ENCODE data around the gene INPP5A.

DNA sequence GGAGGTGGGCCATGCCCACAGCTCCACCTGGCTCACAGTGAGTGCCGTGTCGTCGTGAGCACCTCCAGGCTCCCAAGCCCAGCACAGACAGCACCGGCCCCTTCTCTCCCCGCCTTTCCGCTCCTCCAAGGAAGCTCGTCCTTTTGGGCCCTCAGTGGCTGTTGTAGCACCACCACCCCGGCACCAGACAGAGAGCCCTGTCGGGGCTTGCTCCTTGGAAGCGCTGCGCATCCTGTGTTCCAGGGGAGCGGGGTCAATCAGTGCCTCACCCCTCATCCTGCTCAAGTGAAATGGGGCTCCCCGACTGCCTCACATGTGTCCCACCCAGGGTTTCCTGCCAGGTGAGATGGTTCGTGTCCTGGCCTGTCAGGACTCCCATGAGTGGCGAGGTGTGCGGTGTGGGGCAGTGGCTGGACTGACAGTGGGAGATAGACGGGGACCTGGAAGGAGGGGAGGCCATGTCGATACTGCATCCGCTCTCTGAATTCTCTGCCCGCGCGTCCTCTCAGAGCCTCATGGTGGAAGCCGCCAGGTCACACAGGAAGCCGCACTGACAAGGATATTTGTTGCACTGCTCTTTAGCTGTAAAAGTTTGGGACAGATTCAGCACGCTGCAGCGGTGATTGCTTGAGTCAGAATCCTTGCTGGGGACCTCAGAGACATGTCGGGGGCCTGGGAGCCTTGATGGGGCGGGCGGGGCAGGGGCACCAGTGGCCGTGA, 107.1 kb downstream of the INPP5A start:
- TF ChIP-seq, protein P1, sequence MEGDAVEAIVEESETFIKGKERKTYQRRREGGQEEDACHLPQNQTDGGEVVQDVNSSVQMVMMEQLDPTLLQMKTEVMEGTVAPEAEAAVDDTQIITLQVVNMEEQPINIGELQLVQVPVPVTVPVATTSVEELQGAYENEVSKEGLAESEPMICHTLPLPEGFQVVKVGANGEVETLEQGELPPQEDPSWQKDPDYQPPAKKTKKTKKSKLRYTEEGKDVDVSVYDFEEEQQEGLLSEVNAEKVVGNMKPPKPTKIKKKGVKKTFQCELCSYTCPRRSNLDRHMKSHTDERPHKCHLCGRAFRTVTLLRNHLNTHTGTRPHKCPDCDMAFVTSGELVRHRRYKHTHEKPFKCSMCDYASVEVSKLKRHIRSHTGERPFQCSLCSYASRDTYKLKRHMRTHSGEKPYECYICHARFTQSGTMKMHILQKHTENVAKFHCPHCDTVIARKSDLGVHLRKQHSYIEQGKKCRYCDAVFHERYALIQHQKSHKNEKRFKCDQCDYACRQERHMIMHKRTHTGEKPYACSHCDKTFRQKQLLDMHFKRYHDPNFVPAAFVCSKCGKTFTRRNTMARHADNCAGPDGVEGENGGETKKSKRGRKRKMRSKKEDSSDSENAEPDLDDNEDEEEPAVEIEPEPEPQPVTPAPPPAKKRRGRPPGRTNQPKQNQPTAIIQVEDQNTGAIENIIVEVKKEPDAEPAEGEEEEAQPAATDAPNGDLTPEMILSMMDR (IDR thresholded peaks at IDR 0.05; ENCODE audit: insufficient read depth, low read length), result no peak
- TF ChIP-seq, protein P2, sequence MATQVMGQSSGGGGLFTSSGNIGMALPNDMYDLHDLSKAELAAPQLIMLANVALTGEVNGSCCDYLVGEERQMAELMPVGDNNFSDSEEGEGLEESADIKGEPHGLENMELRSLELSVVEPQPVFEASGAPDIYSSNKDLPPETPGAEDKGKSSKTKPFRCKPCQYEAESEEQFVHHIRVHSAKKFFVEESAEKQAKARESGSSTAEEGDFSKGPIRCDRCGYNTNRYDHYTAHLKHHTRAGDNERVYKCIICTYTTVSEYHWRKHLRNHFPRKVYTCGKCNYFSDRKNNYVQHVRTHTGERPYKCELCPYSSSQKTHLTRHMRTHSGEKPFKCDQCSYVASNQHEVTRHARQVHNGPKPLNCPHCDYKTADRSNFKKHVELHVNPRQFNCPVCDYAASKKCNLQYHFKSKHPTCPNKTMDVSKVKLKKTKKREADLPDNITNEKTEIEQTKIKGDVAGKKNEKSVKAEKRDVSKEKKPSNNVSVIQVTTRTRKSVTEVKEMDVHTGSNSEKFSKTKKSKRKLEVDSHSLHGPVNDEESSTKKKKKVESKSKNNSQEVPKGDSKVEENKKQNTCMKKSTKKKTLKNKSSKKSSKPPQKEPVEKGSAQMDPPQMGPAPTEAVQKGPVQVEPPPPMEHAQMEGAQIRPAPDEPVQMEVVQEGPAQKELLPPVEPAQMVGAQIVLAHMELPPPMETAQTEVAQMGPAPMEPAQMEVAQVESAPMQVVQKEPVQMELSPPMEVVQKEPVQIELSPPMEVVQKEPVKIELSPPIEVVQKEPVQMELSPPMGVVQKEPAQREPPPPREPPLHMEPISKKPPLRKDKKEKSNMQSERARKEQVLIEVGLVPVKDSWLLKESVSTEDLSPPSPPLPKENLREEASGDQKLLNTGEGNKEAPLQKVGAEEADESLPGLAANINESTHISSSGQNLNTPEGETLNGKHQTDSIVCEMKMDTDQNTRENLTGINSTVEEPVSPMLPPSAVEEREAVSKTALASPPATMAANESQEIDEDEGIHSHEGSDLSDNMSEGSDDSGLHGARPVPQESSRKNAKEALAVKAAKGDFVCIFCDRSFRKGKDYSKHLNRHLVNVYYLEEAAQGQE (IDR thresholded peaks at IDR 0.05; ENCODE audit: insufficient replicate concordance, low read depth), result no peak
